ENCODE data around the gene POP4. TPM values are rescaled to one million over a fixed set of nuclear protein-coding genes. Genes with fewer than 3 reads are reported as not detected.

POP4 gene
- total RNA-seq, 4 donors from 2014 or later: 43.7 to 57.2 (median 51.2) TPM

DNA sequence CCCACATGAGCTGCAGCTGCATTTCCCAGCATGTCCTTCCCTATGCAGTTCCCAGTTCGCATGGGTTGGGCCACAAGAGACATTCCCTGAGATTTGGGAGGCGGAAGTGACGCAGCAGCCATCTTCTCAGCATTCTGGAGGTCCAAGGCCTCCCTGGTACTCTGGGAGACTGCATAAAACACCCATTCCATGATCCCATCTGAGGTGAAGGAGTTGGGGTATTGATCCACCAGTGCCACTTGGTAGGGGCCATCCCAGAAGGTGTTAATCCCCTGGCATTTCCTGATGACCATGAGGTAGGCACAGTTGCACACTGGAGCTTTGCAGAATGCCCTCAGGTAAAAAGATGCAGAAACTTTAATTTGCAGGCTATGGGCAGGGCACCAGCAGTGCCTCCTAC lies 25.4 kb downstream of the POP4 start:
- no peak overlapping the region for H3K27ac ChIP-seq
- no peak for TF ChIP-seq EP300 (IDR thresholded peaks at IDR 0.05)
- no peaks in the 10 kb centered on the region for H3K4me1 ChIP-seq
- H3K4me3 ChIP-seq: no peak overlapping the region
- no peak for DNase-seq (ENCODE audit: low spot score in 2 of 2)
- 96% methylated on average over 3 of the region's 3 CpGs; no CpG with 5 or more reads in 1 of the 2 donors for WGBS, 2 donors
- H3K9me3 ChIP-seq: peaks cover 0 to 5% (median 0%) of the 10 kb centered on the region in 4 donors
- H3K27me3 ChIP-seq: no peaks in the 10 kb centered on the region
- no peaks in the 10 kb centered on the region for H3K36me3 ChIP-seq

DNA sequence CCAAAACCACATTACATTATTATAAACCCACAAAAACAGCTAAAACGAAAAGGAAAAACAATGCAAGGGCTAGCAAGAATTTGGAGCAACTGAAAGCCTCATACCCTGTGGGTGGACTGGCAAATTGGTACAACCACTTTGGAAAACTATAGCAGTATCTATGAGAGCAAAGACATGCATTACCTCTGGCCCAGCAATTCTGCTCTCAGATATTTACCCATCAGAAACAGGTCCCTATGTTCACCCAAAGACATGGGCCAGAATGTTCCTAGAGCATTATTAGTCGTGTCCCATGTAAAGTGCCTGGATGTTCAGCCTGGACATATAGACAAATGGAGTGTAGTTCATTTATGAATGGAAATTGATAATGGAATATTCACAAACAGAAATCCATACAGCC lies 27.9 kb downstream of the POP4 start:
- H3K27ac ChIP-seq: no peak overlapping the region
- H3K9me3 ChIP-seq: peaks cover 0 to 5% (median 0%) of the 10 kb centered on the region in 4 donors
- no peak overlapping the region for H3K4me3 ChIP-seq
- H3K36me3 ChIP-seq: no peaks in the 10 kb centered on the region
- TF ChIP-seq POLR2A (IDR thresholded peaks at IDR 0.05) (no peak), EP300 (IDR thresholded peaks at IDR 0.05) (no peak)
- TF ChIP-seq, protein P1, sequence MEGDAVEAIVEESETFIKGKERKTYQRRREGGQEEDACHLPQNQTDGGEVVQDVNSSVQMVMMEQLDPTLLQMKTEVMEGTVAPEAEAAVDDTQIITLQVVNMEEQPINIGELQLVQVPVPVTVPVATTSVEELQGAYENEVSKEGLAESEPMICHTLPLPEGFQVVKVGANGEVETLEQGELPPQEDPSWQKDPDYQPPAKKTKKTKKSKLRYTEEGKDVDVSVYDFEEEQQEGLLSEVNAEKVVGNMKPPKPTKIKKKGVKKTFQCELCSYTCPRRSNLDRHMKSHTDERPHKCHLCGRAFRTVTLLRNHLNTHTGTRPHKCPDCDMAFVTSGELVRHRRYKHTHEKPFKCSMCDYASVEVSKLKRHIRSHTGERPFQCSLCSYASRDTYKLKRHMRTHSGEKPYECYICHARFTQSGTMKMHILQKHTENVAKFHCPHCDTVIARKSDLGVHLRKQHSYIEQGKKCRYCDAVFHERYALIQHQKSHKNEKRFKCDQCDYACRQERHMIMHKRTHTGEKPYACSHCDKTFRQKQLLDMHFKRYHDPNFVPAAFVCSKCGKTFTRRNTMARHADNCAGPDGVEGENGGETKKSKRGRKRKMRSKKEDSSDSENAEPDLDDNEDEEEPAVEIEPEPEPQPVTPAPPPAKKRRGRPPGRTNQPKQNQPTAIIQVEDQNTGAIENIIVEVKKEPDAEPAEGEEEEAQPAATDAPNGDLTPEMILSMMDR (IDR thresholded peaks at IDR 0.05): no peak
- WGBS, 2 donors: 77 to 82% methylated on average over 2 of the region's 2 CpGs
- no peaks in the 10 kb centered on the region for H3K27me3 ChIP-seq
- H3K4me1 ChIP-seq: peaks cover 0 to 5% (median 0%) of the 10 kb centered on the region in 4 donors
- DNase-seq (ENCODE audit: low spot score in 2 of 2): no peak

DNA sequence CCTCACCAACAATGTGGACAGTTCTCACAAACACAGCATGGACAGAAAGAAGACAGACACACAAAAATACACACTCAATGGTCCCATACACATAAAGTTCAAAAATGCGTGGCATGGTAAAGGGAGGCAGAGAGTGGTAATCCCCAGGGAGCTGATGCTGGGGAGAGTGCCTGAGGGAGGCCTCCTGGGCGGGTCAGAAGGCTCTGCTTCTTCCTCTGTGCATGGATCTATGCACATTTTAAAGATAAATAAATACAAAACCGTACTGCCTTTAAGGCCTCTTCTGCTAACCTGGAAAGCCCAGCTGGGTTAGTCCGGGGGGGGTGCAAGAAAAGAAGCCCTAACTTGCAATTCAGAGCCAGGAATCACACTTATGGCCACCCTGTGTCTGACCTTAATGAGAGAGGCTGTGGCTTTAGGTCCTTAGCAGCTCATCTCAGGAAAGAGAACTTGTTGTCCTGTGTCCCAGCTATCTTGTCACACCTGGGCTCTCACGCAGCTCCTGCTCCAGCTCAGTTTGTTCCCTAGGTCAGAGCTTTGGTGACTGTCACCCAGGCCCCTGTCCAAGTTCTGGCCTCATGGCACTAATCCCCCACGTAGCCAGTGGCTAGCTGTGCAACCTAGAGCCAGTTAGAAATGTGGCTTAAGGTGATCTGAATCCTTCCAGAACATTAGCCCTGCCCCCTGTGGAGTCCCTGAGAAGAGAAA lies 28.5 kb downstream of the POP4 start:
- Histone ChIP-seq H3K27me3 (no peaks in the 10 kb centered on the region), H3K27ac (no peak overlapping the region), H3K4me1 (peaks cover 0 to 5% (median 0%) of the 10 kb centered on the region in 4 donors), H3K36me3 (no peaks in the 10 kb centered on the region), H3K9me3 (peaks cover 0 to 5% (median 0%) of the 10 kb centered on the region in 4 donors), H3K4me3 (no peak overlapping the region)
- no peak for DNase-seq (ENCODE audit: low spot score in 2 of 2)
- WGBS, 2 donors: 70 to 87% methylated on average over 5 to 6 of the region's 6 CpGs
- TF ChIP-seq, protein P1 (IDR thresholded peaks at IDR 0.05): no peak
- no peak for TF ChIP-seq EP300 (IDR thresholded peaks at IDR 0.05)
- TF ChIP-seq POLR2A (IDR thresholded peaks at IDR 0.05): no peak

DNA sequence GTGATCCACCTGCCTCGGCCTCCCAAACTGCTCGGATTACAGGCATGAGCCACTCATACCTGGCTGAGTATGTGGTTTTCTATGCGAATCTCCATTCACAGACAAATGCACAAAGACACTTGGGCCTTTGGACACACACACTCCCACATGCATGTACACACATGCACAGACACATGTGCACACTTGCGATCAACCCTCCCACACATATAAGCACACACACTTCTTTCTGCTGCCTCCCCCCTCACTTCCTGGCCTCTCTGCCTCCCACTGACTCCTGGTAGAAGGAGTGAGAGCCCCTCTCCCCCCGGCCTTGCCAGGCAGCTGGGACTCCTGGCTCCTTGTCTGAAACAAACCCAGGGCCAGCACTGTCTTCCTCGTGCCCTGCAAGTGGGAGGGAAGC lies 29.9 kb downstream of the POP4 start:
- WGBS, 2 donors: 82 to 86% methylated on average over 6 of the region's 6 CpGs
- no peak overlapping the region for H3K4me3 ChIP-seq
- no peak for DNase-seq (ENCODE audit: low spot score in 2 of 2)
- H3K27me3 ChIP-seq: no peaks in the 10 kb centered on the region
- H3K27ac ChIP-seq: no peak overlapping the region
- H3K36me3 ChIP-seq: no peaks in the 10 kb centered on the region
- TF ChIP-seq EP300 (IDR thresholded peaks at IDR 0.05) (no peak), POLR2A (IDR thresholded peaks at IDR 0.05) (no peak)
- TF ChIP-seq, protein P1 (IDR thresholded peaks at IDR 0.05): no peak
- peaks cover 0 to 5% (median 0%) of the 10 kb centered on the region in 4 donors for H3K9me3 ChIP-seq
- H3K4me1 ChIP-seq: peaks cover 0 to 5% (median 0%) of the 10 kb centered on the region in 4 donors

DNA sequence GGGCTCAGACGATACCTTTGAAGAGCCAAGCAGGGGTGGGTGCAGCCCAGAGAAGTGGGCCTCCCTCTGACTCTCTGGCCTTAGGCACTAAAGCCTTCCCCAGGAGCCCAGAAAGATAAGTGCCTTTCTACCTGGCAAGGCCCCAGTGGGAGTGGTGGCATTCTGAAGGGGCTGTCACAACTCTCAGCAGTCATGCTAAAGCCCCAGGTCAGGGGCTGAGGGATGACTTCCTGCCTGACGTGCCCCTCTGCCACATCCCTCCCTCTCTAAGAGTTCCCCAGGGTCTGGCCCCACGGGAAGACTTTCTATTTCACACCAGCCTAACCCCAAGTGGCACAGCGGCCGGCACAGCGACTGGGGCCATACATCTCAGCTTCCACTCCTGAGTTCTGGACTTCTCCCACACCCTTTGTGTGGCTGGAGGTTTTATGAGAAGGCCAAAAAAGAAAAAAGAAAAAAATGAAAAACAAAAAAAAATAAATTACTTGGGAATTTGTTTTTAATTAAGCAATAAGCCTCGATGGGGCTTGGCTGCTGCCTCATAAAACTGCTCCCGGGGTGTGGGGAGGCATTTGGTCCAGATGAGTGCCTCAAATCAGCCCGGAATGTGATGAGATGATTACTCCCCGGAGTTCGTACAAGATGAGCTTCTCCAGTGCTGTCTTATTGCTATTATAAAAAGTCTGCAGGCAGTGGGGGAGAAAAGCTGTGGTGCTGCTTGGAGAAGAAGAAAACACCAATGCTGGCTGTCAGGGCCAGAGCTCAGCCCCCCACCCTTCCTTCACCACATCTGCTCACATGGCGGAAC lies 30.7 kb downstream of the POP4 start:
- H3K4me1 ChIP-seq: peaks cover 0 to 5% (median 0%) of the 10 kb centered on the region in 4 donors
- no peak overlapping the region for H3K4me3 ChIP-seq
- H3K27ac ChIP-seq: no peak overlapping the region
- H3K9me3 ChIP-seq: peaks cover 0 to 5% (median 0%) of the 10 kb centered on the region in 4 donors
- no peaks in the 10 kb centered on the region for H3K36me3 ChIP-seq
- H3K27me3 ChIP-seq: no peaks in the 10 kb centered on the region
- TF ChIP-seq EP300 (IDR thresholded peaks at IDR 0.05) (no peak), POLR2A (IDR thresholded peaks at IDR 0.05) (no peak)
- TF ChIP-seq, protein P1 (IDR thresholded peaks at IDR 0.05): no peak
- WGBS, 2 donors: 29 to 37% methylated on average over 12 of the region's 12 CpGs
- DNase-seq (ENCODE audit: low spot score in 2 of 2): no peak
